Neural progenitor cell (in vitro differentiated cells): Measurements from ENCODE around the gene SLC4A8. TPM values are rescaled to one million over a fixed set of nuclear protein-coding genes. Genes with fewer than 3 reads are reported as not detected.

Source experiments
- DNase-seq: peaks from one replicate; pipeline ENCODE4 v3.0.0-alpha.2; 2016; ENCODE audit warnings: low spot score
- H2AFZ ChIP-seq: fragments of 200-600 bp; sonication (generic); replicated peaks from 2 replicates; pipeline ENCODE4 v1.6.1; 2016; ENCODE audit warnings: antibody characterized with exemption
- H3F3A ChIP-seq: fragments of 200-600 bp; sonication (generic); 2 replicates; pipeline ENCODE4 v1.6.1; 2016; ENCODE audit warnings: antibody characterized with exemption, low read depth
- H3K27ac ChIP-seq: fragments of 200-600 bp; sonication (generic); 2 replicates; pipeline ENCODE4 v1.5.1; 2016; ENCODE audit warnings: mild to moderate bottlenecking
- H3K27me3 ChIP-seq: fragments of 200-600 bp; sonication (generic); 2 replicates; pipeline ENCODE4 v1.6.1; 2016; ENCODE audit warnings: mild to moderate bottlenecking, moderate library complexity
- H3K36me3 ChIP-seq: fragments of 200-600 bp; sonication (generic); 2 replicates; pipeline ENCODE4 v1.5.1; 2016
- H3K4me1 ChIP-seq: fragments of 200-600 bp; sonication (generic); 2 replicates; pipeline ENCODE4 v1.6.1; 2016; ENCODE audit warnings: mixed run types
- H3K4me2 ChIP-seq: fragments of 200-600 bp; sonication (generic); 2 replicates; pipeline ENCODE4 v1.6.1; 2016
- H3K4me3 ChIP-seq: fragments of 200-600 bp; sonication (generic); 2 replicates; pipeline ENCODE4 v1.5.1; 2016
- H3K79me2 ChIP-seq: fragments of 200-600 bp; sonication (generic); 2 replicates; pipeline ENCODE4 v1.6.1; 2016; ENCODE audit warnings: low read depth
- H3K9ac ChIP-seq: fragments of 200-600 bp; sonication (generic); 2 replicates; pipeline ENCODE4 v1.6.1; 2016
- H3K9me3 ChIP-seq: fragments of 200-600 bp; sonication (generic); 2 replicates; pipeline ENCODE4 v1.5.1; 2016; ENCODE audit warnings: low read depth
- H4K20me1 ChIP-seq: fragments of 200-600 bp; sonication (generic); 2 replicates; pipeline ENCODE4 v1.6.1; 2016; ENCODE audit warnings: low read depth
- H3K27ac Mint-ChIP-seq: 3 replicates; pipeline ENCODE4 v1.8.0; 2021; ENCODE audit warnings: mixed read lengths
- H3K27me3 Mint-ChIP-seq: 2 replicates; pipeline ENCODE4 v1.8.0; 2022; ENCODE audit warnings: low read depth, mild to moderate bottlenecking, inconsistent platforms, moderate library complexity, mixed read lengths; ENCODE audit not compliant: insufficient read depth
- H3K36me3 Mint-ChIP-seq: 3 replicates; pipeline ENCODE4 v1.8.0; 2021; ENCODE audit warnings: mixed read lengths
- H3K4me1 Mint-ChIP-seq: 3 replicates; pipeline ENCODE4 v1.8.0; 2021; ENCODE audit warnings: mixed read lengths
- H3K4me3 Mint-ChIP-seq: 3 replicates; pipeline ENCODE4 v1.8.0; 2021; ENCODE audit warnings: mild to moderate bottlenecking, moderate library complexity, mixed read lengths
- H3K9me3 Mint-ChIP-seq: 3 replicates; pipeline ENCODE4 v1.8.0; 2020; ENCODE audit warnings: mixed read lengths
- CTCF ChIP-seq: fragments of 200-600 bp; sonication (generic); IDR thresholded peaks from 2 replicates; pipeline ENCODE4 v1.5.1; 2017; ENCODE audit warnings: antibody characterized with exemption, mild to moderate bottlenecking
- EZH2 ChIP-seq: fragments of 200-600 bp; sonication (generic); IDR thresholded peaks from 2 replicates; pipeline ENCODE4 v1.6.1; 2017; ENCODE audit warnings: antibody characterized with exemption, mild to moderate bottlenecking, moderate library complexity
- EZH2phosphoT487 ChIP-seq: fragments of 200-600 bp; sonication (generic); IDR thresholded peaks from 2 replicates; pipeline ENCODE4 v1.6.1; 2017; ENCODE audit warnings: antibody characterized with exemption
- total RNA-seq: library from RNA; depleted of rRNA; stranded (reverse); fragments of >200 nt; gene quantifications from 2 replicates; pipeline ENCODE4 v1.2.3, GENCODE V29; 2015; ENCODE audit warnings: low replicate concordance

SLC4A8 gene
- total RNA-seq, 1 donor from 2014 or later, result 10.1 TPM

DNA sequence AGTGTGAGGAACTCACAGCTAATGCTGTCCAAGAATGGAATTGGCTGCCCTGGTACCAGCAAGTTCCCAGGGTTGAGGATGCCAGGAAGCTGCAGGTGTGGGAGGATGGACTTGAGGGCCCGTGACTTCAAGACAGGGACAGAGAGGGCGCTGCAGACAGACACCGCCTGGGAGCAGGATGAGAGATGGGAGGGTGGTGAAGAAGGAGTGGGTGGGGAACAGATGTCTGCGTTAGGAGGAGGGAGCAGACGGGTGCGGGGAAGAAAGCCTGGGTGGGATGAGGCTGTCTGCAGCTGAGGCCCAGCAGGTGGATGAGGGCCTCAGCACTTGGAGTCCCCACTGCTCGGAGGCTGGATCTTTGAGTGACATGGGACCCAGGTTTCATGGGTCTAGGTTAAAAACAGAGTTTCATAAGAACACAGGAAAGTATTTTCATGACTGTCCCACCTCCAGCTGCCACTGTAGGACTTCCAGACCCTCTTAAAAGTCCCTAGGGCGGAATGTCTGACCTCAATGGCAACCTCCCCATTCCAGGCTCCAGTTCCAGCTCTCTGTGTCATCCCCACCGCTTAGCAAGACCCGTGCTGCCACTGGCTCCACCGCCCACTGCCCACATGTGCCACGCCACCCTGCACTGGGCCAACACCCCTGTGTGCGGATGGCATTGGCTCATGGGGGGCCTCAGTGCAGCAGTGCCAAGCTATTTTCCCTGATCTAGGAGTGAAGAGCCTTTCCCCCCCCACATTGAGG lies 96.1 kb downstream of the SLC4A8 start:
- no peak overlapping the region for H3K27ac Mint-ChIP-seq
- no peaks in the 10 kb centered on the region for H3K9me3 ChIP-seq
- no peaks in the 10 kb centered on the region for H3K36me3 ChIP-seq
- H4K20me1 ChIP-seq, result no peaks in the 10 kb centered on the region
- no peak overlapping the region for H2AFZ ChIP-seq
- no peaks in the 10 kb centered on the region for H3K4me1 Mint-ChIP-seq
- H3K27ac ChIP-seq, result no peak overlapping the region
- H3K9me3 Mint-ChIP-seq, result no peaks in the 10 kb centered on the region
- H3F3A ChIP-seq, result no peaks in the 10 kb centered on the region
- no peaks in the 10 kb centered on the region for H3K79me2 ChIP-seq
- peaks cover 8% of the 10 kb centered on the region for H3K27me3 Mint-ChIP-seq
- TF ChIP-seq EZH2phosphoT487, result no peak
- peak; percentile 35 for TF ChIP-seq CTCF
- no peak for TF ChIP-seq EZH2
- no peak overlapping the region for H3K4me2 ChIP-seq
- no peak overlapping the region for H3K4me3 Mint-ChIP-seq
- peaks cover 2% of the 10 kb centered on the region for H3K36me3 Mint-ChIP-seq
- no peak overlapping the region for H3K9ac ChIP-seq
- peak; percentile 22 for DNase-seq
- no peaks in the 10 kb centered on the region for H3K4me1 ChIP-seq
- no peaks in the 10 kb centered on the region for H3K27me3 ChIP-seq
- H3K4me3 ChIP-seq, result no peak overlapping the region

GRCh38 chr12:51521554-51522276 lies 97.1 kb downstream of the SLC4A8 start:
- Histone ChIP-seq H3K9ac (no peak overlapping the region), H3K4me2 (no peak overlapping the region), H3K9me3 (no peaks in the 10 kb centered on the region), H3K27me3 (no peaks in the 10 kb centered on the region), H3K27ac (no peak overlapping the region), H3K36me3 (no peaks in the 10 kb centered on the region), H3K79me2 (no peaks in the 10 kb centered on the region), H3K4me1 (no peaks in the 10 kb centered on the region), H2AFZ (no peak overlapping the region), H4K20me1 (no peaks in the 10 kb centered on the region), H3F3A (no peaks in the 10 kb centered on the region), H3K4me3 (no peak overlapping the region)
- Mint-ChIP-seq H3K9me3 (no peaks in the 10 kb centered on the region), H3K27ac (no peak overlapping the region), H3K27me3 (peaks cover 8% of the 10 kb centered on the region), H3K36me3 (peaks cover 2% of the 10 kb centered on the region), H3K4me1 (no peaks in the 10 kb centered on the region), H3K4me3 (no peak overlapping the region)
- no peak for TF ChIP-seq EZH2
- TF ChIP-seq CTCF, result no peak
- TF ChIP-seq EZH2phosphoT487, result no peak
- no peak for DNase-seq

DNA sequence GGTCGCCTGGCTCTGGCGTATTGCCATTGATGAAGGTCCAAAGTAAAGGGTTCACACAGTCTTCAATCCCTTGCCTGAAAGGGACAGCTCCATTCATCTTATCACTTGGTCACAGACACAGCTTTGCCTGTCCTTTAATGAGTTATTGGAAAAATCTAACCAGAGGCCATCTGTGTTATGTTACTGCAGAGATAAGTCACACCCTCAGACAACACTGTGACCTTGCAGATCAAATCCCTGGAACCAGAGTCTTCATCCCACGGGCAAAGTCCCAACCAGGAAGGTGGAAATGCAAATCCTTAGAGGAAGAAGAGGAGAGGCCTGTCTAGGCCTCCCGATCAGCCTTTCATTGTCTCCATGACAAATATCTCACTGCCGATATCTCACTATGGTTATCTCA lies 98.1 kb downstream of the SLC4A8 start:
- DNase-seq, result no peak
- Histone ChIP-seq H3K4me1 (no peaks in the 10 kb centered on the region), H2AFZ (no peak overlapping the region), H3K9ac (no peak overlapping the region), H3K36me3 (no peaks in the 10 kb centered on the region), H3F3A (no peaks in the 10 kb centered on the region), H3K4me3 (no peak overlapping the region), H3K79me2 (no peaks in the 10 kb centered on the region), H3K27me3 (no peaks in the 10 kb centered on the region), H3K9me3 (no peaks in the 10 kb centered on the region), H3K4me2 (no peak overlapping the region), H4K20me1 (no peaks in the 10 kb centered on the region), H3K27ac (no peak overlapping the region)
- H3K9me3 Mint-ChIP-seq, result no peaks in the 10 kb centered on the region
- TF ChIP-seq CTCF (no peak), EZH2 (no peak)
- H3K27me3 Mint-ChIP-seq, result peaks cover 6% of the 10 kb centered on the region
- peaks cover 2% of the 10 kb centered on the region for H3K36me3 Mint-ChIP-seq
- H3K4me3 Mint-ChIP-seq, result no peak overlapping the region
- H3K4me1 Mint-ChIP-seq, result no peaks in the 10 kb centered on the region
- H3K27ac Mint-ChIP-seq, result no peak overlapping the region
